ENCODE results near the gene SETSIP.
"Not testable (repeated sequence)": the region's sequence is repeated elsewhere in the genome, so short reads cannot be mapped to it uniquely, and the experiment has no call there.

SETSIP gene, protein sequence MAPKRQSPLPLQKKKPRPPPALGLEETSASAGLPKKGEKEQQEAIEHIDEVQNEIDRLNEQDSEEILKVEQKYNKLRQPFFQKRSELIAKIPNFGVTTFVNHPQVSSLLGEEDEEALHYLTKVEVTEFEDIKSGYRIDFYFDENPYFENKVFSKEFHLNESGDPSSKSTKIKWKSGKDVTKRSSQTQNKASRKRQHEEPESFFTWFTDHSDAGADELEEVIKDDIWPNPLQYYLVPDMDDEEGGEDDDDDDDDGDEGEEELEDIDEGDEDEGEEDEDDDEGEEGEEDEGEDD

DNA sequence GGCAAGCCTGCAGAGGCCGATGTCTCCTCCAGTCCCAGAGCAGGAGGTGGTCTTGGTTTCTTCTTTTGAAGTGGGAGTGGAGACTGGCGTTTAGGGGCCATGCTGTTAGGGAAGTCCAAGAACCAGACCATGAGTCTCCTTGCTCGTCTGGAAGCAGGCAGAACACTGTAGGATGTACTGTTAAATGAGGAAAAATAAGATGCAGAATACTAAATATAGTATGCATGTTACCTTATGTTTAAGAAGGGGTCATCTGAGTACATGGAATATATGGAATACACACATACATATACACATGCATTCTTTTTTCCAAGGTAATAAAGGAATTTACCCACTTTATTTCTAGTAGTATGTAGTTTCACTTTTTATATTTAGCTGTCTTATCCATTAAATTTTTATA is at the start of gene SETSIP:
Gene SETSIP (minus strand): TSS at position 101 of the 400 bp plus-strand sequence. CDS start 0 bp downstream, at position 101.
- DNase-seq (ENCODE audit: low read depth): no peak

DNA sequence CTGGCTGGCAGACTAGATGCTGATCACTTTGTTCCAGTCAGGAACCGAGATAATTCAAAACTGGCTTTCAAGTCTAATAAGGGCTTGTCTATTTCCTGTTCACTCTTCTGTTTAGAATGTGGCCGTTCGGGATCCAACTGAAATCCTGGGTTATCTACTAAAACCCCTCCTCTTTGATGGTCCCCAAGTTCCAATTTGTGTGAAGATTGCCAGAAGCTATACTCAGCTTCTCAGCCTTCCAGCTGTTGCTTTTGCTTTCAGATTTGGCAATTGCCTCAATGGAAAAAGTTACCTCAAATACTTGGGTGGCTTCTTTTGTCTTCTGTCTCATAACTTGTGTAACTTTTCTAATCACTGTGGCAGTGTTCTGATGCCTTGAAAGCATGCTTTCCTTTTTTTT is 48.7 kb upstream of the SETSIP start:
- DNase-seq (ENCODE audit: low read depth): no peak

DNA sequence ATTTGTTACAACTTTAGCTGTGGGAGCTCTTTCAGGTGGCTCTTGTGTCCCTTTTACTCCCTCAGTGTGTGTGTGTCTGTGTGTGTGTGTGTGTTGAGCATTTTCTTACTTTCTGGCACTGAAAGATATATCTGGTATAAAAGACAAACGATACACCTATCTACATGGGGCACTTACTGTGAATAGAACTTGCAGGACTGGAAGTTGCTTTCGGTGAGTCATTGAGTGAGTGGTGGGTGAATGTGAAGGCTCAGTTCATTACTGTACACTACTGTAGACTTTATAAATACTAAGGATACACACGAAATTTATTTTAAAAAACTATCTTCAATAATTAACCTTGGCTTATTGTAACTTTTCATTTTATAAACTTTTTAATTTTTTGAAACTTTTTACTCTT is 43.6 kb upstream of the SETSIP start:
- DNase-seq (ENCODE audit: low read depth): no peak

DNA sequence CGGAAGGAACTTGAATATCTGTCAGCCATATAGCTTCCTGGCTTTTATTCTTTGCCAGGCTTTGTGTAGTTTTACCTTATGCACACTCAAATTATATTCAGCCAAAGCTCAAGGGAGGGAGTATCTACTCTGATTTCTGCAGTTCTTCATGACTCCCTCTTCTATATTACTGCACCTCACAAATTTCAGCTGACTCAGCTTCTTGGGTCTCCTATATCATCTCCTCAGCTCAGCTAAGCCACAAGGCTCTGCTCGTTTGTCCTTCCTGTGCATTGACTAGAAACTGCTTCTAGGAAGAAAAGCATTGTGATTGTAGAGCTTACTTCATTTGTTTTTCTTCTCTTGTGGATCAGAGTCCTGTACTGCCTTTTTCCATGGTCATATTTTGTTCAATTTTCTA is 42.3 kb upstream of the SETSIP start:
- DNase-seq (ENCODE audit: low read depth): no peak

DNA sequence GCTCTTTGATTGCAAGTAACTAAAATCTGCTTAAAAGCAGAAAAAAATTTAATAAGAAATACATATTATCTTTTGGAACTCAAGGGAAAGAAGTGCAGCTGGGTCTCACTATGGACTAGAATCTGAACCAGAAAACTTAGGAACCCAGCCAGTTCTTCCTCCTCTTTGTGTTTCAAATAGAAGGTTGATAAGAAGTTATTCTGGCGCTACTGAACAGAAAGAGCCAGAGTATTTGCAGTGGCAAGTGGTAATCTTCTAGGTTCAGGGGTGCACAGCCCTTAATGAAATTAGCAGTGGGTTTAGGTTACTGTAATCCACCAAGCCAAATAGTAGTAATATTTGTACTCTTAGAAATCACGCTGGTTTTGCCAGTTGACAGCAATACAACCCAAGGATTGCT is 33.4 kb upstream of the SETSIP start:
- DNase-seq (ENCODE audit: low read depth): no peak

DNA sequence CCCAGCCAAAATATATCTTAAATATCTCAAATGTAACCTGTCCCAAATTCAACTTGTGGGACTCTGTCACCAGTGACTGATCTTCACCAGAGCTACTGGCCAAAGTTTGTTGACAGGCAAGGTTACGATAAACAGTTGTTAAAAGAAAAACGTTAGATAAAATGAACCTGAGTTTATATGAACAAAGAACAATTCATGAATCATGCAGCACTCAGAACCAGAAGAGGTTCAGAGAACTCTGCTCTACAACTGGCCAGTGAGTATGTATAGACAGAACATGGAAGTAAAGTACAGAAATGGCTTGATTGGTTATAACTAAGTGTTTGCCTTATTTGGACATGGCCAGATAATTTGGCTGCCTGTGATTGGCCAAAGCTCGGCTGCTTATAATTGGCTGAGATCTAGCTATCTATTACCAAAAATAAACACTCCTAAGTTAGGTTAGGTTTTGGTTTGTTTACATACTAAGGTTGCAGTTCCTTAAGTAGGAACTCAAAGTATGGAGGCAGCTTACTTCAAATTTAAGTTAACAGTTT is 30.4 kb upstream of the SETSIP start:
- no peak for DNase-seq (ENCODE audit: low read depth)

DNA sequence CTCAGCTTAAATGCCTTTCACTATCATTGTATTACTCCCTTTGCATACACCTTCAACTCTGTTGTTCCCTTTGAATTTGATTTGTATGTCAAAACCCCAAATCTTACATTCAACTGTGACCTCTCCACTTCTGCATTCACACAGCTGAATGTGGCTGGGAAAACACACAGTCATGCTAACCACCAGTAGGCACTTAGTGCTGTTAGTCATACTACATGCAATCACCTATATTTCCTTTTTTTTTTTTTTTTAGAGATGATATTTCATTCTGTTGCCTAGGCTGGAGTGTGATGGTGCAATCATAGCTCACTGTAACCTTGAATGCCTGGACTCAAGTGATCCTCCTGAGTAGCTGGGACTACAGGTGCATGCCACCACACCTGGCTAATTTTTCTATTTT is 21.1 kb upstream of the SETSIP start:
- DNase-seq (ENCODE audit: low read depth): no peak

DNA sequence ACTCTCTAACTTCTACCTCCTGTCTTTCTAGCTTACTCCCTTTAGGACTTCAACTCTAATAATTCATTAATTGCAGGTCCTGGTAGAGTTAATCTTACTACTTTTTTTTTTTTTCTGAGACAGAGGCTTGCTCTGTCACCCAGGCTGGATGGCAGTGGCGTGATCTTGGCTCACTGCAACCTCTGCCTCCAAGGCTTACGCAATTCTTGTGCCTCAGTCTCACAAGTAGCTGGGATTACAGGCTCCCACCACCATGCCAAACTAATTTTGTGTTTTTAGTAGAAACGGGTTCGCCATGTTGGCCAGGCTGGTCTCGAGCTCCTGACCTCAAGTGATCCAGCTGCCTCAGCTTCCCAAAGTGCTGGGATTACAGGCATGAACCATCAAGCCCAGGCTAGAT is 20.7 kb upstream of the SETSIP start:
- no peak for DNase-seq (ENCODE audit: low read depth)

DNA sequence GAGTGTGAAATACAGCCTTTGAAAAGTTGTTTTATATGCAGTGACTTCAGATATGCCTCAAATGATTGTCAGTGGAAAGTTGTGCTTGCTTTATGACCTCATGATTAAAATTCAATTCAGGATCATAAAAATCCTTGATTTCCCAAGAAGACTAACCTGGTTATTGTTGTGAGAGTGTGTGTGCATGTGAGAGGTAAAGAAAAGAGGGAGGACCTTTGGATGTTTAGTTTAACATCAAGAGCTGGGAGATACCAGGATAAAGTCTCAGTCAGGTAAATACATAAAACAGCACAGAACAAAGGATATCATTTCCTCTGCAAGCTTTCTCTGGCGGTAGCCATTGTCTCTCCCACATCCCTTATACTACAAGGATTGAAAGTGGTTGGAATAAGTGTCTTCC is 19.4 kb upstream of the SETSIP start:
- no peak for DNase-seq (ENCODE audit: low read depth)

DNA sequence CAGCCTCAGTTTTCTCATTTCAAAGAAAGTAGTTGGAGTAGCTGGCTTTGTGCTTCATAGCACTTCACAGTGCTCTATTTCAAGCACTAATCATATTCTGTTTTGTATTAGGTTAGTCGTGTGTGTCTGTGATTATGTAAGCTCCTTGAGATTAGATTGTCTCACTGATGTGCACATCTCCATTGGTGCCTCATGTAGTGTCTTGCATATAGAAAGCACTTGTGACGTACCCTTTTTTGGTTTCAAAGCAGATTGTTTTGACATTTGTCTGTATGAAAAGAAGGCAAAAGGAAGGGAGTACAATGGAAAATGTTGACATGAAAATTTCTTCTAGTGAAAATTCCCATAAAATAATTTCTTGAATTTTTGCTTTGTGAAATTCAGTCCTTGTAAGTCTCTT is 18.9 kb upstream of the SETSIP start:
- no peak for DNase-seq (ENCODE audit: low read depth)

DNA sequence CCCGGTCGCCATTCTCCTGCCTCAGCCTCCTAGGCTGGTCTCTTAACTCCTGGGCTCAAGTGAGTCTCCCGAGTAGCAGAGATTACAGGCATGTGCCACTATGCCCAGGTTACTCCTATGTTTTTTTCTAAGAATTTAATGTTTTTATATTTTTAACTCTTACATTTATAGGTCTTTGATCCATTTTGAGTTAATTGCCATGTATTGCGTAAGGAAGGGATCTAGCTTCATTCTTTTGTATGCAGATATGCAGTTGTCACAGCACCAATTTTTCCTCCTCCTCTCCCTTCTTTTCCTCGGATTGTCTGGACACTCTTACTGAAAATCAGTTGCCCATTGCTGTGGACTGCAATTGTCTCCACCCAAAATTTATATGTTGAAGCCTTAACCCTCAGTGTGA is 16.4 kb upstream of the SETSIP start:
- no peak for DNase-seq (ENCODE audit: low read depth)

DNA sequence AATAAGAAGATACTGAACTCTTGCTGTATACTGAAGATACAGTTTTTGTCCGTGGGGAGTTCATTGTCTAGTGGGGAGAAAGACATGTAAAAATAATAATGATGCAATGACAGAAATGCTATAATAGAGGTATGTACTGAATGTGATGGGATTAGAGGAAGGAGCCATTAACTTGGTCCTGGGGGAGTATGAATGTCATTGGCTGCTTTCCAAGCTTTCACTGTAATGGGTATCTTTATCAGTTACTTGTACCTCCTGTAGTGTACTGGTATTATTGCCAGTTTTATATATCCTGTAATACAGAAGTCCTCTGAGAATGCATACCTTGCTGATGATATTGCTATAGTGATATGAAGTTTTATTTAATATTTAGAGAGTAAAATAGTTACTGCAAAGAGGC is 12.3 kb upstream of the SETSIP start:
- DNase-seq (ENCODE audit: low read depth): no peak

DNA sequence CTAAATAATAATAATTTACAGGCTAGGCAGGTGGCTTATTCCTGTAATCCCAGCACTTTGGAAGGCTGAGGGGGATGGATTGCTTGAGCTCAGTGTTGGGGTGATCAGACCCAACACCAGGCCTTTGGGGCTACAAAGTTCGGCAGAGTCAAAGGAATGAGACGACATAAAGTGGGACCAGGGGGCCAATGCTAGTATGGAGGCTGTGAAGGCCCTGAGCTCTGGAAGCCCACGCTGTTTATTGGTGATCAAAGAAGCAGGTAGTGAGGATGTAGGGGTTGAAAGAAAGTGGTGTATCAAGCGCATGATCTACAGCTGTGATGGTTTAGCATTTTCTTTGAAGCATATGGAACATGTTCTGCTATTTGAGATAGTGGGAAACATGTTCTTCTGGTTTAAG is 10.5 kb upstream of the SETSIP start:
- no peak for DNase-seq (ENCODE audit: low read depth)

DNA sequence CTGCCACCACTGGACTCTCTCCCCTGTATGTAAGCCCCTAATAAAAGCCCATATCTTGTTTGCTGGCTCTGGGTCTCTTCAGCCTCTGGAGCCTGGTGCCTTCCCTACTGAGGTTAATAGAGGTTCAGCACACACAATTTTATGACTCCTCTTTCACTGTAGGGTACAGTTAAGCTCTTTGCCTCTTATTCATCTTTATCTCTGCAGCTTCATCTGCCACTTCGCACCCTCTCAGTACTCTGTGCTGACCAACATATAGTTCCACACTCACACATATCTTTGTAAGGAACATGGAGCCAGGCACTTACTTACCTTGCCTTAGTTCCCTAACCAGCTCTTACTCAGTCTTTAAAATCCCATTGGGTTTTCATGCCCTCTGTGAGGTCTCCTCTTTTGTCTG is 9.4 kb upstream of the SETSIP start:
- DNase-seq (ENCODE audit: low read depth): no peak

DNA sequence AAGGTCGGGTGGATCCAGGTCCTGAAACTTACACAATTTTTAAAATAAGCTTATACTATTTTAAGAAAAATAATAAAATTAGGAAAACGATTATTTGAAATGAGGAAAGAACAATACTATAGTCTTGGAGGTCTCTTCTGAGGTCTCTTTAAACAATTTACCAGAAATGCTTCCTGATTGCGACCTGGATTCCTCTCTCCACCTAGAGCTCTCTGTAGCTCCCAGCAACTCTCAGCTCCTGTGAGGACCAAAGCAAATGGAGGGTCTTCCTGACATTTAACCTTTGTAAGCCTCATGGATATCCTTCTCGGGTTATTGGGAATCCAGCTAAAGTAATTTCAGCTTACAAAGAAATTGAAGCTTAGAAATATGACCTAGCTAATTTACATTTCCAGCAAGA is 5.8 kb upstream of the SETSIP start:
- no peak for DNase-seq (ENCODE audit: low read depth)

DNA sequence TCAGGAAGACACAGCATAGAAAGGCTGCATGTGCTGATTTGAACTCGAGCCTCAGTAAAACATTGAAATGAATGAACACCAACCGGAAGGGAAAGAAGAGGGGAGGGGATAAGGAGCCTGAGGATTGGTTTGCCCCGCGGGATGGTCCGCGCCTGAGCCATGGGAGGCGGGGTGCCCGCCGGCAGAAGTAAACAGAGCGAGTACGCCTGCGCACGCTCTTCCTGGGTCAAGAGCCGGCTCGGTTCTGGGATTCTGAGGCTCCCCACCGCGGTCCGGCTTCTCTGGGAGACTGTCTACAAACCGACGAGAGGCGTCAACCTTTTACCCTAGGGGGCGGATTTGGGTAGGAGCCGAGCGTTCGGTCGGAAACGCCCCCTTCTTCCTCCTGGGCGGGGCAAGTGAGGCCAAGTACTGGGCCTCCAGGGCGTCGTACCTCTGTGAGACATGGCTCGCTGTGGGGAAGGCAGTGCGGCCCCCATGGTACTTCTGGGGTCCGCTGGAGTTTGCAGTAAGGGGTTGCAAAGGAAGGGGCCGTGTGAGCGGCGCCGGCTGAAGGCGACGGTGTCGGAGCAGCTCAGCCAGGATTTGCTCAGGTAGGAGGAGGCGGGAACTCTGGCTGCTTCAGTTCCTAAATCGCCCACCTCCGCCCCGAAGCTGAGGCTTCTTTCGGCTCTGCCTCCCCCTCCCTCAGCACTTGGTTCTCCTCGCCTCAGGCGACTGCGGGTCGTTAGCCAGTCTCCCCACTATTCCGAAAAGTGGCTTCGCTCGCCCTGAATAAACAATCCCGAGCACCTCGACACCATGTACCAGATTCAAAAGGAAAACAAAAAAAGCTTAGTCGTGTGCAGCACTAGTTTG is 5.1 kb upstream of the SETSIP start, which contains the start of gene BTBD8:
Gene BTBD8 (plus strand): TSS at position 218 of the 858 bp plus-strand sequence. CDS start 227 bp downstream, at position 445.
- DNase-seq (ENCODE audit: low read depth): peak; percentile 77

DNA sequence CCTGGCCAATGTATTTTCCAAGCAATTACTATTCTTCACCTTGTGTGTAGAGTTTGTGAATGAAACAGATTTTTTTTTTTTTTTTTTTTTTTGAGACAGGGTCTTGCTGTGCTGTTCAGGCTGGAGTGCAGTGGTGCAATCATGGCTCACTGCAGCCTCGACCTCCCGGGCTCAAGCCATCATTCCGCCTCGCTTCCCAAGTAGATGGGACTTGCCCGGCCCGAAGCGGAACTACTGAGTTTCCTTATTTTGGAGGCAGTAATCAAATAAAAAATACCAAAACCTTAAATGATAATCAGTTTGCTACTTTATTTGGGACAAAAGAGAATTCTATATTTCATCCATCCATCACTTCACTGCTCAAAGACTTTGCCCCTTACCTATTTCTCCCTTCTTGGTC is 4.2 kb upstream of the SETSIP start:
- no peak for DNase-seq (ENCODE audit: low read depth)

DNA sequence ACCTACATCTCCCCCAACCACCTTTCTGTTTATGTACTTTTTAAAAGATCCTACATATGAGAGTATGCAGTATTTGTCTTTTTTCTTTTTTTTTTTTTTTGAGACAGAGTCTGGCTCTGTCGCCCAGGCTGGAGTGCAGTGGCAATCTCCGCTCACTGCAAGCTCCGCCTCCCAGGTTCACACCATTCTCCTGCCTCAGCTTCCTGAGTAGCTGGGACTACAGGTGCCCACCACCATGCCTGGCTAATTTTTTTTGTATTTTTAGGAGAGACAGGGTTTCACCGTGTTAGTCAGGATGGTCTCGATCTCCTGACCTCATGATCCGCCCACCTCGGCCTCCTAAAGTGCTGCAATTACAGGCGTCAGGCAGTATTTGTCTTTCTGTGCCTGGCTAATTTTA is 2.9 kb upstream of the SETSIP start:
- DNase-seq (ENCODE audit: low read depth): not testable (repeated sequence)

DNA sequence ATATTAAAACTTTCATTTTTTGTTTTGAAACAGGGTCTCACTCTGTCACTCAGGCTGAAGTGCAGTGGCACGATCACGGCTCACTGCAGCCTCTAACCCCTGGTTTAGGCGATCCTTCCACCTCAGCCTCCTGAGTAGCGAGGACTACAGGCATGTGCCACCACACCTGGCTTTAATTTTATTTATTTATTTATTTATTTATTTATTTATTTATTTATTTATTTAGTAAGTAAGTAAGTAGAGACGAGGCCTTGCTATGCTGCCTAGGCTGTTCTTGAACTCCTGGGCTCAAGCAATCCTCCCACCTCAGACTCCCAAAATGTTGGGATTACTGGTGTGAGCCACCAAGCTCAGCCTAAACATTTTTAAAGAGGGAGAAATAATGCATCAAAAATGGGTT is 1.2 kb upstream of the SETSIP start:
- no peak for DNase-seq (ENCODE audit: low read depth)

DNA sequence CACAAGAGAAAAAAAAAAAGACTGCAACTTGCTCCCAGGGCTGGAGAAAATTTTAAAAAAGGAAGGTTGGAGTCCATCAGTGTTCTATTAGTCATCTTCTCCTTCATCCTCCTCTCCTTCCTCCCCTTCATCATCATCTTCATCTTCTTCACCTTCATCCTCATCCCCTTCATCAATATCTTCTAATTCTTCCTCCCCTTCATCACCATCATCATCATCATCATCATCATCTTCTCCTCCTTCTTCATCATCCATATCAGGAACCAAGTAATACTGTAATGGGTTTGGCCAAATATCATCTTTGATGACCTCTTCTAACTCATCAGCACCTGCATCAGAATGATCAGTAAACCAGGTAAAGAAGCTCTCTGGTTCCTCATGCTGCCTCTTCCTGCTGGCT is 765 bp downstream of the SETSIP start:
- DNase-seq (ENCODE audit: low read depth): not testable (repeated sequence)

DNA sequence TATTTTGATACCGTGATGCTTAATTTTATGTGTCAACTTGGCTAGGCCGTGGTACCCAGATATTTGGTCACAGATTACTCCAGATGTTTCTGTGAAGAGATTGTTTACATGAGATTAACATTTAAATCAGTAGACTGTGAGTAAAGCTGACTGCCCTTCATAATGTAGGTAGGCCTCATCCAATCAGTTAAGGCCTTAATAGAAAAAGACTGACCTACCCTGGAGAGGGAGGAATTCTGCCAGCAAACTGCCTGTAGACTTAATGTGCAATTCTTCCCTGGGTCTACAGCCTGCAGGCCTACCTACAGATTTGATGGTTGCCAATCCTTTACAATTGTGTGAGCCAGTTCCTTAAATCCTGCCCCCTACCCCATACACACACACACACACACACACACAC is 4.3 kb downstream of the SETSIP start:
- no peak for DNase-seq (ENCODE audit: low read depth)

DNA sequence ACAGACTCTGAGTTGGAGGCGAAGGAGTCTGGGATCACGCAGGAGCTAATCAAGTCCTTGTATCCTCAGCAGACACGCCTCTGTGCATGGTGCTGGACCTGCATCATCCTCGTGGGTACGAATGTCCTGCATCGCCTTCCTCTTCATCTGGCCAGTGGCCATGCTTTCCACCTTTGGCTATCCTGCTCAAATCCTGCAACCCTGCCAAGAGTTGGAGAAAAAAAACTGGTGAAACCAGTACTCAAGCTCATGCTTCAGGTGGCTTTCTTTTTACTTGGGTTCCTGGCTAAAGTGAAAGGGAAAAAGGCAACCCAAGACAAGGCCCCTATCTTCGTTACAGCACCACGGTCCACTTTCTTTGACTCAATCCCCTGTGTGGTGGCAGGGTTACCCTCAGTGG is 8.9 kb downstream of the SETSIP start:
- DNase-seq (ENCODE audit: low read depth): no peak

DNA sequence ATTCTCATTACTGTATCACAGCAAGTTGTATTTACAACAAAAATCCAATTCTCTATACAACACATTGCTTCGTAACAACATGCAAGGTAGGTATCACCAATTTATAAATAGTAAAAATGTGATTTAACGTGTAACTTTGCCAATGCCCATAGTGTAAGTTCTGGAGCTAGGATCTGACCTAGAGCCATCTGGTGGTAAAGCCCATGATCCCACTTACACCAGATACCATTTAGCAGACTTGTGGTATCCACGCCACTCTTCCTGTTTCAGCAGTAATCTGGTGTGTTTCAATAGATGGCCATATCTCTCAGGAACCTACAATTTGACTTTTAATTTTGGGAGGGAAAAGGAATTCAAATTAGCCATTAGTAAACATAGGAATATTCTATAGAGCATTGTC is 10.2 kb downstream of the SETSIP start:
- no peak for DNase-seq (ENCODE audit: low read depth)
